Ishikawa (cell line): ENCODE results near the gene ZSCAN30.

Experiments used
- CREB1 ChIP-seq: IDR thresholded peaks from 2 replicates; pipeline ENCODE4 v1.6.1; 2012; ENCODE audit warnings: low read depth
- EGR1 ChIP-seq: IDR thresholded peaks from 2 replicates; pipeline ENCODE4 v1.6.1; 2012
- EP300 ChIP-seq: IDR thresholded peaks from 2 replicates; pipeline ENCODE4 v1.6.1; 2012; ENCODE audit warnings: borderline replicate concordance
- FOXM1 ChIP-seq: IDR thresholded peaks from 2 replicates; pipeline ENCODE4 v1.6.1; 2012; ENCODE audit warnings: low read depth, borderline replicate concordance
- RAD21 ChIP-seq: IDR thresholded peaks from 2 replicates; pipeline ENCODE4 v1.6.1; 2012; ENCODE audit warnings: low read depth
- USF1 ChIP-seq: IDR thresholded peaks from 2 replicates; pipeline ENCODE4 v1.6.1; 2012

- TF ChIP-seq RAD21 (no peak), CREB1 (no peak), USF1 (no peak), EGR1 (no peak), EP300 (no peak), FOXM1 (no peak)
Observed at GRCh38 chr18:35205199-35205712, 84.8 kb downstream of the ZSCAN30 start.
